HG02610 (cell line): ENCODE data around the gene TRMT44.
"Not testable (repeated sequence)": the region's sequence is repeated elsewhere in the genome, so short reads cannot be mapped to it uniquely, and the experiment has no call there.

Experiments used
- ATAC-seq: cut with Tn5 transposase; IDR thresholded peaks from one replicate; pipeline ENCODE4 v1.9.1; 2021; ENCODE audit warnings: mild to moderate bottlenecking, moderate library complexity; ENCODE audit not compliant: unreplicated experiment

Gene TRMT44

DNA sequence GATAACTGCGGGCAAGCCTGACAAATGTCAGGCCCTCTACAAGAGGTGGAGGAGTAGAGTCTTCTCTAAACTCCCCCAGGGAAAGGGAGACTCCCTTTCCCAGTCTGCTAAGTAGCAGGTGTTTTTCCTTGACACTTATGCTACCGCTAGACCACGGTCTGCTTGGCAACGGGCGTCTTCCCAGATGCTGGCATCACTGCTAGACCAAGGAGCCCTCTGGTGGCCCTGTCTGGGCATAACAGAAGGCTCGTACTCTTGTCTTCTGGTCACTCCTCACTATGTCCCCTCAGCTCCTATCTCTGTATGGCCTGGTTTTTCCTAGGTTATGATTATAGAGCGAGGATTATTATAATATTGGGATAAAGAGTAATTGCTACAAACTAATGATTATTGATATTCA is 33.7 kb upstream of the TRMT44 start:
- not testable (repeated sequence) for ATAC-seq

GRCh38 chr4:8407316-8407715 is 33.3 kb upstream of the TRMT44 start:
- no peak for ATAC-seq

DNA sequence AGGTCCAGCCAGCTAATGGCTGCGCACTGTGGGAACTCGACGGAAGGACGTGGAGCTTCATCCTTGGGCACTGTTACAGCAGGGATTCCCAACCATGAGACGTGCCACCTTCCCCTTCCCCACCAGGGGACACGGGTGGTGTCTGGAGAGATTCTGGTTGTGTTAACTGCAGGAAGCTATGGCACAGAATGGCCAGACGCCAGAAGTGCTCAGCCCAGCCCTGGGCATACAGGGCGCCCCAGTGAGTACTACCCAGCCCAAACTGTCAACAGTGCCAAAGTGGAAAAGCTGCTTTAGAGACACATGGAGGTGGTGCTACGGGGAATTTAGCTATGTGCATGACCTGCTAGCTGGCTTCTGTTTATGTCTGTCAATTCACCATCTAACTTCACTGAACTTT is 32.8 kb upstream of the TRMT44 start:
- ATAC-seq: no peak

GRCh38 chr4:8409264-8410065 is 31.1 kb upstream of the TRMT44 start:
- no peak for ATAC-seq

DNA sequence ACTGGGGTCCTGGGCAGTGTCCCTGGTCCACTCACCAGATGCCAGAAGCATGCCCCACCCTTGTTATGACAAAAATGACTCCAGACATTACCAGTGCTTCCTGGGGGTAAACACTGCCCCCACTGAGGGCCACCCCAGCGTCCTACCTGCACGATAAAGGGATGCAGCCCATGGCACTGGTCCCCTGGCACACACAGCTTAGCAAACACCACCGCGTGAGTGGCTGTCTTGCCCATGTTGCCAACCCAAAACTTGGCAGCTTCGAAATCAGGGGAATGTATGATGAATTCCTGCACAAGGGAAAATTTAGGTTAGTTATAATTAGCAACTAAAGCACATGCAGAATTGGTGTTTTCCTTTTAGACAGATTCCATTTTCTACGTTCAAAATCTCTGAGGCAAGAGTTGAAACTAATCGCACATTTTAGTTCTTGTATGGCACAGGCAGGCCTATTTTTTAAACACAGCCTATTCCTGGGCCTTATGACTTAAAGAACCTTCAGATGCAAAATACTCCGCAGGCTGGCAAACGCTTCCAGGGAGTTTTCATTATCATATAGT is 30.4 kb upstream of the TRMT44 start:
- ATAC-seq: no peak

GRCh38 chr4:8410641-8411271 is 29.8 kb upstream of the TRMT44 start:
- ATAC-seq: no peak

- no peak for ATAC-seq
Measured at GRCh38 chr4:8411351-8412180, 29.0 kb upstream of the TRMT44 start.

DNA sequence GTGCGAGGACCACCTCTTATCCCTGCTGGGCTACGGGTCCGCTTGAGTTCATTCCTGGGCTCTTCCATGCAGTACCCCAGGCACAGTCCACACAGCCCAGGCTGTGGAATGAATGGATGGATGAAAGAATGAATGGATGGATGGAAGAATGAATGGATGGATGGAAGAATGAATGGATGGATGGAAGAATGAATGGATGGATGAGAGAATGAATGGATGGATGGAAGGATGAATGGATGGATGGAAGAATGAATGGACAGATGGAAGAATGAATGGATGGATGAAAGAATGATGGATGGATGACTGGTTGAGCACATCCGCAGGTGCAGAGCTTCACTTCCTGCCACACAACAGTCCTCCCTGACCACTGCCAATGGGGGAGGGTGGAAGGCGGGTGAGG is 28.3 kb upstream of the TRMT44 start:
- ATAC-seq: no peak

DNA sequence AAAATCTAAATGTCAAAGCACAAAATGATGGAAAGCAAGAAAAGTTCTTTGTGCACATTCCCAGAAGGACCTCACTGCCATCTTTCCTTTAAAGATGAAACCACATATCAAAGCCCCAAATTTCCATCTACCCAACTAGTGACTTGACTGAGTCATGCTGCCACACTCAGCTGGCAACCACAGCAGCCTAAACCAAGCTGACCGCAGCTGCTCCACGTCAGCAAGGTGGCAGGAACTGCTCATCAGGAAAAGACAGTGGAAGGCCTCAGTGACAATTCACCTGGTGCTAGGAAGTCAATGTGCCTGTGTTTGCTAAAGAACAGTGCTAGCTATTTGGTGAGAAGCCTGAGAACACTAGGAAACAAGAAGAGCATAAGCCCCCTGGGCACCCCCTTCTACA is 26.2 kb upstream of the TRMT44 start:
- no peak for ATAC-seq

GRCh38 chr4:8417071-8417614 is 23.4 kb upstream of the TRMT44 start:
- no peak for ATAC-seq

GRCh38 chr4:8419222-8420041 is 21.1 kb upstream of the TRMT44 start:
- peak; percentile 93 for ATAC-seq

GRCh38 chr4:8420151-8420550 is 20.4 kb upstream of the TRMT44 start:
- peak; percentile 12 for ATAC-seq

DNA sequence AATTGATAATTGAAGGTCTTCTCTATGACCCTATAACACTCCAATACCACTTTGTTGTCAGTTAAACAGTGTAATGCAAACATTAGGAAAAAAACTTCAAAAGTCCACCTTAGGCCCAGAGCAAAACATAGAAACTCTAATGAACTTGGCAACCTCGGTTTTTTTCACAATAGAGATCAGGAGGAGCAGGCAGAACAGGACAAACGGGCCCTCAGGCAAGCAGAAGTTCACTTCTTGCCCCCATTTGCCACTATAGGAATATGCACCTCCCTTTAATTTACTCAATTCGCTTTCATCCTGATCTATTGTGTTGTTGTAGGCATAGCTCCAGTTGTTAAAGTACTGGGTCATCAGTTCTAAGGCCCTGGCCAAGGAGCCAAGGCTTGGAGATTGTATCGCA is 18.2 kb upstream of the TRMT44 start:
- no peak for ATAC-seq

DNA sequence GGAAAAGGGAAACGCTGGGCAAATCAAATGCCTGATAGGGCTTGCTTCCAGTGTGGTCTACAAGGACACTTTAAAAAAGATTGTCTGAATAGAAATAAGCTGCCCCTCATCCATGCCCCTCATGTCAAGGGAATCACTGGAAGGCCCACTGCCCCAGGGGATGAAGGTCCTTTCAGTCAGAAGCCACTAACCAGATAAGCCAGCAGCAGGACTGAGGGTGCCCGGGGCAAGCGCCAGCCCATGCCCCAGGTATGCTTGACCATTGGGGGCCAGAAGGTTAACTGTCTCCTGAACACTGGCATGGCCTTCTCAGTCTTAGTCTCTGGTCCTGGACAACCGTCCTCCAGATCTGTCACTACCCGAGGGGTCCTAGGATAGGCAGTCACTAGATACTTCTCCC is 17.8 kb upstream of the TRMT44 start:
- ATAC-seq: no peak

GRCh38 chr4:8427262-8427661 is 13.3 kb upstream of the TRMT44 start:
- ATAC-seq: no peak

DNA sequence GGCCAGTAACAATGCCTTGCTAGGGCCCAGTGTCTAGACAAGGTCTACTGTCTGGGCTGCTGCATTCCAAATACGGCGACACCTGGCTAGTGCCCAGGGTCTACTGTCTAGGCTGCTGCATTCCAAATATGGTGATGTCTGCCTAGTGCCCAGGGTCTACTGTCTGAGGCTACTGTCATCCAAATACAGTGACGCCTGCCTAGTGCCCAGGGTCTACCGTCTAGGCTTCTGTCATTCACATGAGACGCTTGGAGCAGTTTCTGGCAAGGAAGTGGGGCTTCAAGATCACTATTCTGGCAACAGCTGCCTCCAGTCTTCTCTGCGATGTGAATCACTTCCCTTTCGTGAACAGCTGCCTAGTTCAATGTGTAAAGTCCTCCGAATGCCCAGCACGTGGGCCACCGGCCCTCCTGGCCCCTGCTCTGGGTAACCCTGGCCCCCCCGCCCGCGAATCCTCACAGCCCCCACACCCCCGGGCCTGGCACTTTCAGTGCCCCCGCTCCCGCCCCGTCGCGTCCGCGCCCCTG is 12.8 kb upstream of the TRMT44 start:
- ATAC-seq: peak; percentile 48

- peak; percentile 94 for ATAC-seq
Measured at GRCh38 chr4:8428288-8429097, 12.1 kb upstream of the TRMT44 start.

- ATAC-seq: no peak
Measured at GRCh38 chr4:8431553-8431952, 9.0 kb upstream of the TRMT44 start.

- no peak for ATAC-seq
Measured at GRCh38 chr4:8433136-8433535, 7.4 kb upstream of the TRMT44 start.
